HG02642 (cell line): ENCODE data around the gene C12orf57.
A peak's percentile ranks its signal among the peaks of the same experiment; 100 is the strongest.

Experiments used
- ATAC-seq: cut with Tn5 transposase; IDR thresholded peaks from one replicate; pipeline ENCODE4 v1.9.1; 2021; ENCODE audit warnings: mild to moderate bottlenecking; ENCODE audit not compliant: unreplicated experiment, poor library complexity

The C12orf57 gene

GRCh38 chr12:6916426-6917200 is 27.2 kb upstream of the C12orf57 start:
- ATAC-seq = no peak

GRCh38 chr12:6917491-6918231 is 26.2 kb upstream of the C12orf57 start:
- no peak for ATAC-seq

DNA sequence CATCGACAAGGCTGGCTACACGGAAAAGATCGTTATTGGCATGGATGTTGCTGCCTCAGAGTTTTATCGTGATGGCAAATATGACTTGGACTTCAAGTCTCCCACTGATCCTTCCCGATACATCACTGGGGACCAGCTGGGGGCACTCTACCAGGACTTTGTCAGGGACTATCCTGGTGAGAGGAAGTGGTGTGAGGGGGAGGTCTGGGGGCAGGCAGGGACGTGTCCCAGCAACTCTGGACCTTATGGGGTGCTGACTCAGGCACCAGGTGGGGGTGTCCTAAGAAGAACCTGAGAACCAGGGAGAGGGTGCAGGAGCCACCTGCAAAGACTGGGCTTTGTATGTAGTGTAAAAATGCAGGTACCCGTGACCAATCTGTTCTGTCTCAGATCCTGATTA is 24.2 kb upstream of the C12orf57 start:
- ATAC-seq = no peak

DNA sequence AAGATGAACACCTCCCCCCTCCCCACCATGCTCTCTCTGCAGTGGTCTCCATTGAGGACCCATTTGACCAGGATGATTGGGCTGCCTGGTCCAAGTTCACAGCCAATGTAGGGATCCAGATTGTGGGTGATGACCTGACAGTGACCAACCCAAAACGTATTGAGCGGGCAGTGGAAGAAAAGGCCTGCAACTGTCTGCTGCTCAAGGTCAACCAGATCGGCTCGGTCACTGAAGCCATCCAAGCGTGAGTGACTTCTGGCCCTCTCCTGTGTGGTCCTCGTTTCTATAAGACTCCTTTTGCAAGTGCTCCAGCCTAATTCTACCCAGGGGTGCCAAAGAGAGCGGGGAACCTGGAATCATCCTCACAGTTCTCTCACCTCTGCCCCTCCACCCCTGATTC is 22.3 kb upstream of the C12orf57 start:
- ATAC-seq = no peak

GRCh38 chr12:6921996-6922946 is 21.6 kb upstream of the C12orf57 start:
- peak; percentile 39 for ATAC-seq

- no peak for ATAC-seq
Observed at GRCh38 chr12:6923003-6923732, 20.7 kb upstream of the C12orf57 start.

DNA sequence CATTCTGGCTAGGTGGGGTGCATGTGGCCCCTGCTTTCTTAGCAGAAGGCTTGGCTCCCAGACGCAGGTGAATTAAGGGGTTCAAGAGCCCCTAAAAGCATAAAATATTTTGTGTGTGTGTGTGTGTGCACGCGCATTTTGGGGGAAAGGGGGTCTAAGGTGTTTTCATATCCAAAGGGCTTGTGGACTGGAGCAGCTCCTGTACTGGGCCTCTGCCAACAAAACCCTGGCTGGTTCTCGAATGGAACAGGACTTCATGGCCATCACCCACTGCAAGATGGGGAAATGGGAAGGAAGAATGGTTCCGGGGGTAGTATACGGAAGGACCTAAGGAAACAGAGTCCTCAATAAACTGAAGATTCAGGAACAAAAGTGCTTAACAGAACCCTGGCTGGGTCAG is 20.0 kb upstream of the C12orf57 start:
- no peak for ATAC-seq

- ATAC-seq = no peak
Observed at GRCh38 chr12:6925239-6925539, 18.6 kb upstream of the C12orf57 start.

GRCh38 chr12:6925540-6926279 is 18.1 kb upstream of the C12orf57 start:
- no peak for ATAC-seq

DNA sequence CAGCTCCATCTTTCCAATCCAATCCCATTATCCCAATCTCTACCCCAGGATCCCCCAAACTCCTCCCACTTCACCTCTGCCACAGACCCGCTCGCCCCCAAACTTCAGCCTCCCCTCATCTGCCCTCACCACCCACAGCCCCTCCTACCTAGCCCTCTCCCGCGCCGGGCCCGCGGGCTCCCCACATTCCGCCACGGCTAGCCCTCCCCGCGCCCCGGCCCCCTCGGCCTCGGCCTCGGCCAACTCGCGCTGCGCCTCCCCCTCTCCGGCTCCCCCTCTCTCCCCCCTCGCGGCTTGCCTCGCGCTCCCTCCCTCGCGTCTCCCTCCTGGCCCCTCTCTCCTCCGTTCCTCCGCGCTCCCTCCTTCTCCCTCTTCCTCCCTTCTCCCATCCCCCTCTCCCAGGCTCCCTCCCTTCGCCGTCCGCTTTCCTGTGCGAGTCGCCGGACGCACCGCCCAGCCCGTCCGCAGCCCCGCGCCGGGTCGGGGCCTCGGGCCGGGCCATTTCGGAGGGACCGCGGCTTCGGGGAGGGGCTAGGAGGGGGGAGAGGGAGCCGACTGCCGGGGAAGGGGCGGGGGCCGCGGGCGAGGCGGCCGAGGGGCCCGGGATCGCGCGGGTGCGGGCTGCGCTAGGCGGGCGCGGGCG is 16.3 kb upstream of the C12orf57 start, which contains the start of gene ATN1:
TSS of gene ATN1 (plus strand) at position 581 of the 643 bp plus-strand sequence. CDS start 6,043 bp downstream, outside the sequence.
- ATAC-seq = no peak

DNA sequence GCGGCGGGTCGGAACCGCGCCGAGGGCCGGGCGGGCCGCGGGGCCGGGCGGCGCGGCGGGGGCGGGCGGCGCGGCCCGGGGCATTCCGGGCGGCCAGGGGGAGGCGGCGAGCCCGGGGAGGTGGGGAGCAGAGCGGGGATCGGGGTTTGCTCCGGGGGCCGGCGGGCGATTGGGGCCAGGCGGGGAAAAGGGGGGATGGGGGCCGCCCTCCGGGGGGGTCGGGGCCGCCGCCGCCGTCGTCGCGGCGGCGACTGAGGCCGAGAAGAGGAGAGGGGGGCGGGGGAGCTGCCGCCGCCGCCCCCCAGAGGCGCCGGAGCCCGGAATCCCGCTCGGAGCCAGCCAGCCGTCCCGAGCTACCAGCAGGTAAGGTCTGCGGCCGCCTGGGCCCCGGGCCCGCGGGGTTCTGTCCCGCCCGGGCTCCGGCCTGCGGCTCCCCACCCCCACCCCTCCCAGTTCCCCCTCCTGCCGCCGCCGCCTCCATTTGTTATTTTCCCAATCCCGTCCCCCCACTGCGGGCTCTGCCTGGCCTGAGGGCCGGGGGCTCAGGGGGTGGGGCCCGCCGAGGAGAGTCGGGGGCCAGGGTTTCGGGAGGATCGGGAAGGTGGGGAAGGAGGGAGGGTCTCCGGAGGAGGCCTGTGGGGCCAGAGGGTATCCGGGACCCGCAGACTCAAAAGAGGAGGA is 15.7 kb upstream of the C12orf57 start:
- ATAC-seq = no peak

DNA sequence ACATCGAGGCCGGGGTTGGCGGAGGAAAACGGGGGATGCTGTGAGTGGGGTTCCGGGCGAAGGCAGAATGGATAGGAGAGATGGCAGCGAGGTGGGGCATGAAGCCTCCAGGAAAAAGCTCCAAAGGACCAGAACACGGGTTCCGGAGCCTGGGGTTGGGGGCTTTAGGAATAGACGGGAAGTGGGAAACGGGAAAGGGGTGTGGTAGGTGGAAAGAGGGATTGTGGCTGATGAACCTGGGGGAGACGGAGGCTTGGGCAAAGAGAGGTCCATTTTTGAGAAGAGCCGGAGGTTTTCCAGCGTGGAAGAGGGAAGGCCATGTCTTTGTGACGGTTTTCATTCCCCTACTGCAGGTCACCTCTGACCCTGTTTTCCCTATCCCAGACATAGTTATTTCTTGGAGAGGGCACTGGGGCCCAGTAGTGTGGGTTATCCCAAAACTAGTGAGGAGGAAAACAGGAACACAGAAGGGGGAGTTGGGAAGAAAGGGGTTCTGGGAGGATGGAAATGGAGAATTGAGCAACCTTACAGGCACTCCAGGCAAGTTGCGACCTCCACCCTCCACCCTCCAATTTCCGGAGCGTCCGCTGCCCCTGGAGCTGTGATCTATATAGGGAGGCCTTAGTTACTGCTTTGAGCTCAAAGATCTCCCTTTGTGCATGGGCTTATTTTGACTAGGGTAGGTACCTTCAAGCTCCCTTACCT is 15.0 kb upstream of the C12orf57 start:
- no peak for ATAC-seq

- no peak for ATAC-seq
Observed at GRCh38 chr12:6929466-6930452, 14.1 kb upstream of the C12orf57 start.

- ATAC-seq = no peak
Observed at GRCh38 chr12:6932766-6933165, 11.1 kb upstream of the C12orf57 start.

GRCh38 chr12:6934110-6934509 is 9.7 kb upstream of the C12orf57 start:
- no peak for ATAC-seq

GRCh38 chr12:6935371-6936193 is 8.2 kb upstream of the C12orf57 start:
- no peak for ATAC-seq
